SK-N-SH treated with all-trans-retinoic acid at 6 μM for 48 hours (cell line): ENCODE data around the gene HOMER1.
A peak's percentile ranks its signal among the peaks of the same experiment; 100 is the strongest.

Experiments used
- ATAC-seq: fragments of 200-7000 bp; cut with Tn5 transposase; 3 replicates; pipeline ENCODE4 v1.9.1; 2020; ENCODE audit warnings: mild to moderate bottlenecking, moderate library complexity
- ARNTL ChIP-seq: fragments of 450-650 bp; formaldehyde crosslinking; IDR thresholded peaks from 2 replicates; pipeline ENCODE4 v1.5.0; 2020; ENCODE audit warnings: low read depth, mild to moderate bottlenecking, moderate library complexity, borderline replicate concordance
- BACH2 ChIP-seq: fragments of 250-450 bp; sonication (Bioruptor Pico); IDR thresholded peaks from 2 replicates; pipeline ENCODE4 v1.9.0; 2021; ENCODE audit warnings: mild to moderate bottlenecking, borderline replicate concordance
- CREB5 ChIP-seq: fragments of 250-450 bp; sonication (Bioruptor Pico); IDR thresholded peaks from 2 replicates; pipeline ENCODE4 v1.5.1; 2020; ENCODE audit warnings: low read depth, mild to moderate bottlenecking, moderate library complexity
- CSDC2 ChIP-seq: fragments of 250-450 bp; sonication (Bioruptor Pico); IDR thresholded peaks from 2 replicates; pipeline ENCODE4 v1.5.0; 2020; ENCODE audit warnings: mild to moderate bottlenecking, moderate library complexity
- CSRNP3 ChIP-seq: fragments of 250-450 bp; sonication (Bioruptor Pico); IDR thresholded peaks from 2 replicates; pipeline ENCODE4 v1.5.1; 2021; ENCODE audit warnings: mild to moderate bottlenecking, moderate library complexity
- ESRRG ChIP-seq: fragments of 250-450 bp; sonication (Bioruptor Pico); IDR thresholded peaks from 2 replicates; pipeline ENCODE4 v1.6.1; 2021; ENCODE audit warnings: mild to moderate bottlenecking
- GLIS3 ChIP-seq: fragments of 250-450 bp; sonication (Bioruptor Pico); IDR thresholded peaks from 2 replicates; pipeline ENCODE4 v1.5.0; 2020; ENCODE audit warnings: mild to moderate bottlenecking, moderate library complexity
- ISL1 ChIP-seq: fragments of 250-450 bp; sonication (Bioruptor Pico); IDR thresholded peaks from 2 replicates; pipeline ENCODE4 v2.1.2; 2022; ENCODE audit warnings: mild to moderate bottlenecking, moderate library complexity
- OSR1 ChIP-seq: fragments of 250-450 bp; sonication (Bioruptor Pico); IDR thresholded peaks from 2 replicates; pipeline ENCODE4 v1.8.0; 2022; ENCODE audit warnings: moderate library complexity, mild to moderate bottlenecking, inconsistent platforms
- PATZ1 ChIP-seq: fragments of 250-450 bp; sonication (Bioruptor Pico); IDR thresholded peaks from 2 replicates; pipeline ENCODE4 v1.8.0; 2020; ENCODE audit warnings: mild to moderate bottlenecking, moderate library complexity, borderline replicate concordance
- POU6F1 ChIP-seq: fragments of 250-450 bp; sonication (Bioruptor Pico); IDR thresholded peaks from 2 replicates; pipeline ENCODE4 v1.8.0; 2021; ENCODE audit warnings: low read depth, mild to moderate bottlenecking, moderate library complexity, borderline replicate concordance
- PPARA ChIP-seq: fragments of 250-450 bp; sonication (Bioruptor Pico); IDR thresholded peaks from 2 replicates; pipeline ENCODE4 v1.5.0; 2020; ENCODE audit warnings: mild to moderate bottlenecking, borderline replicate concordance
- RARB ChIP-seq: fragments of 250-450 bp; sonication (Bioruptor Pico); IDR thresholded peaks from 2 replicates; pipeline ENCODE4 v1.8.0; 2021; ENCODE audit warnings: mild to moderate bottlenecking, moderate library complexity
- SNAI2 ChIP-seq: fragments of 250-450 bp; sonication (Bioruptor Pico); IDR thresholded peaks from 2 replicates; pipeline ENCODE4 v1.5.0; 2020; ENCODE audit warnings: mild to moderate bottlenecking, moderate library complexity
- TCF4 ChIP-seq: fragments of 250-450 bp; sonication (Bioruptor Pico); IDR thresholded peaks from 2 replicates; pipeline ENCODE4 v1.8.0; 2021; ENCODE audit warnings: mild to moderate bottlenecking, moderate library complexity, borderline replicate concordance
- TOX ChIP-seq: fragments of 250-450 bp; sonication (Bioruptor Pico); IDR thresholded peaks from 2 replicates; pipeline ENCODE4 v1.8.0; 2021; ENCODE audit warnings: mild to moderate bottlenecking, moderate library complexity, borderline replicate concordance
- ZC3H10 ChIP-seq: fragments of 250-450 bp; sonication (Bioruptor Pico); IDR thresholded peaks from 2 replicates; pipeline ENCODE4 v1.5.1; 2021; ENCODE audit warnings: mild to moderate bottlenecking, moderate library complexity
- ZFP3 ChIP-seq: fragments of 250-450 bp; sonication (Bioruptor Pico); IDR thresholded peaks from 2 replicates; pipeline ENCODE4 v1.5.0; 2020; ENCODE audit warnings: mild to moderate bottlenecking, moderate library complexity
- ZFP30 ChIP-seq: fragments of 450-650 bp; formaldehyde crosslinking; IDR thresholded peaks from 2 replicates; pipeline ENCODE4 v1.5.0; 2022; ENCODE audit warnings: mild to moderate bottlenecking, moderate library complexity
- ZNF565 ChIP-seq: fragments of 450-650 bp; formaldehyde crosslinking; conservative IDR thresholded peaks from 2 replicates; pipeline ENCODE4 v1.5.0; 2020; ENCODE audit warnings: low read depth, mild to moderate bottlenecking, moderate library complexity
- ZNF70 ChIP-seq: fragments of 450-650 bp; formaldehyde crosslinking; IDR thresholded peaks from 2 replicates; pipeline ENCODE4 v1.5.0; 2020; ENCODE audit warnings: mild to moderate bottlenecking, moderate library complexity
- ZNF8 ChIP-seq: fragments of 450-650 bp; formaldehyde crosslinking; IDR thresholded peaks from 2 replicates; pipeline ENCODE4 v1.5.0; 2020; ENCODE audit warnings: mild to moderate bottlenecking, moderate library complexity
- TF ChIP-seq, protein P1 (sequence below): fragments of 250-450 bp; sonication (Bioruptor Pico); IDR thresholded peaks from 2 replicates; pipeline ENCODE4 v1.5.0; 2020; ENCODE audit warnings: mild to moderate bottlenecking, moderate library complexity

Gene HOMER1

GRCh38 chr5:79456400-79456799, 57.5 kb downstream of the HOMER1 start:
- no peak for TF ChIP-seq ARNTL
- TF ChIP-seq RARB (CRISPR knock-in tag) = no peak
- no peak for TF ChIP-seq CSRNP3 (CRISPR knock-in tag)
- TF ChIP-seq ZNF70 (CRISPR knock-in tag) = no peak
- TF ChIP-seq ZNF8 = no peak
- 0 out of 2 replicates have a peak, but pooled peaks have one; percentile 20 for TF ChIP-seq ESRRG (CRISPR knock-in tag)
- peak; percentile 94 for TF ChIP-seq ISL1 (CRISPR knock-in tag)
- no peak for TF ChIP-seq SNAI2 (CRISPR knock-in tag)
- no peak for TF ChIP-seq CSDC2 (CRISPR knock-in tag)
- no peak for TF ChIP-seq OSR1
- TF ChIP-seq ZC3H10 (CRISPR knock-in tag) = no peak
- TF ChIP-seq ZNF565 (CRISPR knock-in tag) = no peak
- TF ChIP-seq, protein P1, sequence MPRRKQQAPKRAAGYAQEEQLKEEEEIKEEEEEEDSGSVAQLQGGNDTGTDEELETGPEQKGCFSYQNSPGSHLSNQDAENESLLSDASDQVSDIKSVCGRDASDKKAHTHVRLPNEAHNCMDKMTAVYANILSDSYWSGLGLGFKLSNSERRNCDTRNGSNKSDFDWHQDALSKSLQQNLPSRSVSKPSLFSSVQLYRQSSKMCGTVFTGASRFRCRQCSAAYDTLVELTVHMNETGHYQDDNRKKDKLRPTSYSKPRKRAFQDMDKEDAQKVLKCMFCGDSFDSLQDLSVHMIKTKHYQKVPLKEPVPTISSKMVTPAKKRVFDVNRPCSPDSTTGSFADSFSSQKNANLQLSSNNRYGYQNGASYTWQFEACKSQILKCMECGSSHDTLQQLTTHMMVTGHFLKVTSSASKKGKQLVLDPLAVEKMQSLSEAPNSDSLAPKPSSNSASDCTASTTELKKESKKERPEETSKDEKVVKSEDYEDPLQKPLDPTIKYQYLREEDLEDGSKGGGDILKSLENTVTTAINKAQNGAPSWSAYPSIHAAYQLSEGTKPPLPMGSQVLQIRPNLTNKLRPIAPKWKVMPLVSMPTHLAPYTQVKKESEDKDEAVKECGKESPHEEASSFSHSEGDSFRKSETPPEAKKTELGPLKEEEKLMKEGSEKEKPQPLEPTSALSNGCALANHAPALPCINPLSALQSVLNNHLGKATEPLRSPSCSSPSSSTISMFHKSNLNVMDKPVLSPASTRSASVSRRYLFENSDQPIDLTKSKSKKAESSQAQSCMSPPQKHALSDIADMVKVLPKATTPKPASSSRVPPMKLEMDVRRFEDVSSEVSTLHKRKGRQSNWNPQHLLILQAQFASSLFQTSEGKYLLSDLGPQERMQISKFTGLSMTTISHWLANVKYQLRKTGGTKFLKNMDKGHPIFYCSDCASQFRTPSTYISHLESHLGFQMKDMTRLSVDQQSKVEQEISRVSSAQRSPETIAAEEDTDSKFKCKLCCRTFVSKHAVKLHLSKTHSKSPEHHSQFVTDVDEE (CRISPR knock-in tag) = no peak
- TF ChIP-seq ZFP3 (CRISPR knock-in tag) = no peak
- no peak for TF ChIP-seq PATZ1
- TF ChIP-seq POU6F1 (CRISPR knock-in tag) = no peak
- no peak for TF ChIP-seq PPARA (CRISPR knock-in tag)
- peak; percentile 32; the same call in 1 of the 2 replicates for TF ChIP-seq CREB5
- TF ChIP-seq TCF4 (CRISPR knock-in tag) = 0 out of 2 replicates have a peak, but pooled peaks have one; percentile 11
- no peak for TF ChIP-seq ZFP30
- TF ChIP-seq GLIS3 (CRISPR knock-in tag) = no peak
- TF ChIP-seq TOX (CRISPR knock-in tag) = no peak
- peak; percentile 64 for ATAC-seq

DNA sequence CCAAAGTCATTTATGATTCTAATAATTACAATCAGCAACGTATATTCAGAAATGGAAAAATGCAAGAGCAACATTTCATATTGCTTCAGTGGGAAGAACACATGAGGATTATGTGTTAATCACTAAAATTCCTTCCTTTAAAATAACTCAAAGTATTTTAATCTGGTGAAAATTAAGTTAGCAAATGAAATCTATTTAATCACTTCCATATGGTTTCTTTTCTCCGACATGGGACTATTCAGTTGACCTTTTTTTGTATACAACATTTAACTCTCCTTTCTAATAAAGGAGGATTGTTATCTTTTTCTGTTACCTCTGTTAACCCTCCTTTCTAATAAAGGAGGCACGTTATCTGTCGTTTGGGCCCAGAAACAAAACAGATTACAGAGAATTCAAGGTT, 59.9 kb downstream of the HOMER1 start:
- ATAC-seq = peak; percentile 44; the same call in 1 of the 3 replicates
- no peak for TF ChIP-seq GLIS3 (CRISPR knock-in tag)
- TF ChIP-seq ZNF8 = no peak; the same call in 1 of the 2 replicates
- TF ChIP-seq RARB (CRISPR knock-in tag) = no peak
- TF ChIP-seq ZNF565 (CRISPR knock-in tag) = no peak
- no peak for TF ChIP-seq PPARA (CRISPR knock-in tag)
- no peak for TF ChIP-seq CSRNP3 (CRISPR knock-in tag)
- TF ChIP-seq POU6F1 (CRISPR knock-in tag) = no peak; the same call in 1 of the 2 replicates
- TF ChIP-seq BACH2 = no peak
- TF ChIP-seq OSR1 = no peak
- no peak for TF ChIP-seq ESRRG (CRISPR knock-in tag)
- TF ChIP-seq ZNF70 (CRISPR knock-in tag) = no peak
- TF ChIP-seq, protein P1 (CRISPR knock-in tag) = no peak
